ENCODE measurements around the gene ROPN1L. TPM values are rescaled to one million over a fixed set of nuclear protein-coding genes. Genes with fewer than 3 reads are reported as not detected.
"Not testable (repeated sequence)": the region's sequence is repeated elsewhere in the genome, so short reads cannot be mapped to it uniquely, and the experiment has no call there.

Gene ROPN1L
- total RNA-seq, 2 experiments from 2014 or later, result 1.4 to 2.2 TPM

DNA sequence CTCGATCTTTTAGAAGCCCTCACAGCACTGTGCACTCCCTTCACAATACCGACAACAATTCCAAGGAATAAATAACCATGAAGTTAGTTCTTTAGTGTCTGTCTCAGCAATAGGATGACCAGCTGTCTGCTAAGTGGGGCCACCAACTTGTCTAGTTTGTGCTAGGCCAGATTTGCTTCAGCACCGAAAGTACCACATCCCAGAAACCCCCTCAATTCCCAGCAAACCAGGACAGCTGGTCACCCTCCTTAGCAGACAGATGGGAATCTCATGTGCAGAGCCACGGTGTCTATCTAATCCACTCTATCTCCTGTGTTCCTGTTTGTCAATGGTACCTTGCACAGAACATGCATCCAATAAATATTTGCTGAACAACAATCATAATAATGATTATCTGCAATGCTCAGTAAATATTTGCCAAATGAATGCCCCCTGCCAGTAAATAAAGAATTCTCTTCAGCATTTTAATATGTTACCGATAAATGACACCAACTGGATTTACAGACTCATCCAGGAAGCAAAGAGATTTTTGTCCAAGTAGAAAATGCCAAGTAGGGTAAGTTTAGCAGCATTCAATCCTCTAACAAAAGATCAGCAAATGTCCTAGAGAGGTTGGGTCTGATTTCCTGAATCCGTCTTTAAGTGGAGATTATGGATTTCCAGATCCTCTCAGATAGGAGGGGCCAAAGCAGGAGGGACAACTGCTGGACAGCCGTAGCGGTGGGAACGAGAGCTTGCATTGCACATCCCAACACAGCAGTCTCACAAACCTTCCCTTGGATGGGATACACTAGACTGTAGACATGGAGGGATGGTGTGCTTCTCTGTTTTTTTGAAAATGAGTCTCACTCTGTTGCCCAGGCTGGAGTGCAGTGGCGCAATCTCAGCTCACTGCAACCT lies 70.3 kb downstream of the ROPN1L start:
- no peak overlapping the region for H3K4me3 Mint-ChIP-seq
- no peak overlapping the region for H3K27ac Mint-ChIP-seq
- no peak for DNase-seq
- H3K4me1 Mint-ChIP-seq (ENCODE audit: low read depth), result no peaks in the 10 kb centered on the region
- ChIA-PET POLR2A (no interaction called here), CTCF (no interaction called here)
- H3K36me3 Mint-ChIP-seq (ENCODE audit: low read depth), result no peaks in the 10 kb centered on the region
- H3K27me3 Mint-ChIP-seq (ENCODE audit: low read depth), result no peaks in the 10 kb centered on the region
- H3K9me3 Mint-ChIP-seq (ENCODE audit: insufficient read depth), result no peaks in the 10 kb centered on the region
- no peak for ATAC-seq

DNA sequence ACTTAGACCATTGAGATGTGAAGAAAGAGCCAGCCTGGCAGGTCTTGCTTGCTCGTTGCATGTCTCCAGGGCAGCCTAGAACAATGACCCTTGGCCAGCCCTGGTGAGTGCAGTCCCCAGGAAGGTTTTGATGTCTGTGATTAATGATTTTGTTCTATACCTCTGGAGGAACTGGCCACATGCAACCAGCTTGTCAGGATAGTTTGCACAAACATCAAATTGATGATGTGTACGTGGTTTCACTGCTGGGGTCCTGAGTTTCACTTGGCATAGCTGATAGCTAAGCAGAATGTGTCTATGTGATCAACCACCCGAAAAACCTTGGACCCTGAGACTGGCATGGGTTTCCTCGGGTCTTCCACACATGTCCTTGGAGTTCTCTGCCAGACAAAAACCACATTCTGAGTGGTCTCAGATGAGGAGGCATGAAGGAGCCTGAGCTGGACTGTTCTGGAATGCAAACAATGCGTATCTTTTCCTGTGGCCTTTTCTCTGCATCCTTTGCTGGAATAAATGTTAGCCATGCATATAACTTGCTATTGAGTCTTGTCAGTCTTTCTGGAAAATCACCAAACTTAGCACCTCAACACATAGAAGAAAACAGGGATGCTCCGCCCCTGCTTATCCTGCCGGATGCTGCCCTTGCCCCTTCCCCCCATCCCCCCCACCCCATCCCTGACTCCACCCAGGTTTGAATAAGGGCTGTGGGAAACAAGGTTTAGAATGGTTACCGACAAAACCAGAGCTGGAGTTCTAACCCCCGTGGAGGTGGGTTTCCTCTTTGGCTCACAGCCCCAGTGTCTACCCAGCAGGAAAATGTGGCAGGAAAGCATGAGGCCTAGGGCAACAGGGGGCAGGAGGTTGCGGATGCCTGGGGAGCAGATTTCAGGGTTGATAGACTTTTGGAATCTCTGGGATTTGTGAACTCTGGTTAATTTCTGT lies 72.1 kb downstream of the ROPN1L start:
- DNase-seq (no peak), ATAC-seq (no peak)
- no peaks in the 10 kb centered on the region for H3K36me3 Mint-ChIP-seq (ENCODE audit: low read depth)
- H3K27me3 Mint-ChIP-seq (ENCODE audit: low read depth), result no peaks in the 10 kb centered on the region
- no peak overlapping the region for H3K4me3 Mint-ChIP-seq
- no peaks in the 10 kb centered on the region for H3K4me1 Mint-ChIP-seq (ENCODE audit: low read depth)
- ChIA-PET POLR2A (no interaction called here), CTCF (no interaction called here)
- no peak overlapping the region for H3K27ac Mint-ChIP-seq
- H3K9me3 Mint-ChIP-seq (ENCODE audit: insufficient read depth), result no peaks in the 10 kb centered on the region

DNA sequence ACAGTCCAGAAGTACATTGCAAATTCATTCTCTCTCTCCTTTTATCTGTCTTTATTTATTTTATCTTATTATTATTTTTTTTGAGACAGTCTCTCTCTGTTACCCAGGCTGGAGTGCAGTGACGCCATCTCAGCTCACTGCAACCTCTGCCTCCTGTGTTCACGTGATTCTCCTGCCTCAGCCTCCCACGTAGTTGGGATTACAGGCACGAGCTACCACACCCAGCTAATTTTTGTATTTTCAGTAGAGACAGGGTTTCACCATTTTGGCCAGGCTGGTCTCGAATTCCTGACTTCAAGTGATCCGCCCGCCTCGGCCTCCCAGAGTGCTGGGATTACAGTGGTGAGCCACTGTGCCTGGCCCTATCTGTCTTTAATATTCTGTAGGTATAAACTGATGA lies 72.9 kb downstream of the ROPN1L start:
- H3K27ac Mint-ChIP-seq; ATAC-seq; H3K4me3 Mint-ChIP-seq; H3K9me3 Mint-ChIP-seq (ENCODE audit: insufficient read depth); CTCF ChIA-PET; DNase-seq; H3K27me3 Mint-ChIP-seq (ENCODE audit: low read depth); POLR2A ChIA-PET; H3K36me3 Mint-ChIP-seq (ENCODE audit: low read depth); H3K4me1 Mint-ChIP-seq (ENCODE audit: low read depth): not testable (repeated sequence)

Small RNA genes lying within 50 kb of the gene (microRNA-seq; reads per million reads assigned to microRNA genes)
- gene MIR6131, result not detected

Other genes starting within 250 kb of the ROPN1L start
- 10 to 100 TPM; 18.1 to 21.1 TPM for gene ATPSCKMT, start 192.0 kb upstream of the ROPN1L start, total RNA-seq
- 100 to 1,000 TPM; 319 to 322 TPM for gene CCT5, start 191.6 kb upstream of the ROPN1L start, total RNA-seq
- gene CMBL, start 134.0 kb upstream of the ROPN1L start, total RNA-seq, result 1 to 10 TPM; 1.6 to 1.9 TPM
- gene MARCHF6, start 88.2 kb upstream of the ROPN1L start, total RNA-seq, result 10 to 100 TPM; 72.2 to 80.5 TPM
- 1 to 10 TPM; 4.6 to 5.5 TPM for gene ANKRD33B, start 122.2 kb downstream of the ROPN1L start, total RNA-seq

Measured in activated CD8-positive, alpha-beta T cell treated with anti-CD3 and anti-CD28 coated beads, Interleukin-2, amount 10 ng/mL, durations not matched to agents 7 days and 5 days (primary cell).